Measurements from ENCODE around the gene ASB18. TPM values are rescaled to one million over a fixed set of nuclear protein-coding genes. Genes with fewer than 3 reads are reported as not detected.

The ASB18 gene
- total RNA-seq, 1 donor from 2014 or later = not detected

- no peaks in the 10 kb centered on the region for H3K9me3 Mint-ChIP-seq
- no peaks in the 10 kb centered on the region for H3K4me1 Mint-ChIP-seq
- H3K9me3 ChIP-seq (ENCODE audit: low read depth) = no peaks in the 10 kb centered on the region
Measured at GRCh38 chr2:236217926-236218325, 46.3 kb downstream of the ASB18 start.

GRCh38 chr2:236216711-236217110 is 47.5 kb downstream of the ASB18 start:
- no peaks in the 10 kb centered on the region for H3K9me3 ChIP-seq (ENCODE audit: low read depth)
- no peaks in the 10 kb centered on the region for H3K9me3 Mint-ChIP-seq

More at GRCh38 chr2:236217926-236218325, 46.3 kb downstream of the ASB18 start:
- H3K4me1 ChIP-seq = no peaks in the 10 kb centered on the region
- no peak overlapping the region for H3K27ac ChIP-seq
- no peak for TF ChIP-seq EZH2 (IDR thresholded peaks at IDR 0.05)
- TF ChIP-seq EZH2phosphoT487 (IDR thresholded peaks at IDR 0.05) = no peak
- TF ChIP-seq, protein P1, sequence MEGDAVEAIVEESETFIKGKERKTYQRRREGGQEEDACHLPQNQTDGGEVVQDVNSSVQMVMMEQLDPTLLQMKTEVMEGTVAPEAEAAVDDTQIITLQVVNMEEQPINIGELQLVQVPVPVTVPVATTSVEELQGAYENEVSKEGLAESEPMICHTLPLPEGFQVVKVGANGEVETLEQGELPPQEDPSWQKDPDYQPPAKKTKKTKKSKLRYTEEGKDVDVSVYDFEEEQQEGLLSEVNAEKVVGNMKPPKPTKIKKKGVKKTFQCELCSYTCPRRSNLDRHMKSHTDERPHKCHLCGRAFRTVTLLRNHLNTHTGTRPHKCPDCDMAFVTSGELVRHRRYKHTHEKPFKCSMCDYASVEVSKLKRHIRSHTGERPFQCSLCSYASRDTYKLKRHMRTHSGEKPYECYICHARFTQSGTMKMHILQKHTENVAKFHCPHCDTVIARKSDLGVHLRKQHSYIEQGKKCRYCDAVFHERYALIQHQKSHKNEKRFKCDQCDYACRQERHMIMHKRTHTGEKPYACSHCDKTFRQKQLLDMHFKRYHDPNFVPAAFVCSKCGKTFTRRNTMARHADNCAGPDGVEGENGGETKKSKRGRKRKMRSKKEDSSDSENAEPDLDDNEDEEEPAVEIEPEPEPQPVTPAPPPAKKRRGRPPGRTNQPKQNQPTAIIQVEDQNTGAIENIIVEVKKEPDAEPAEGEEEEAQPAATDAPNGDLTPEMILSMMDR (IDR thresholded peaks at IDR 0.05) = no peak
- no peak overlapping the region for H3K4me3 Mint-ChIP-seq
- H3K27me3 Mint-ChIP-seq (ENCODE audit: insufficient read depth, low read depth) = peaks cover 2% of the 10 kb centered on the region
- H3K36me3 Mint-ChIP-seq = peaks cover 8% of the 10 kb centered on the region
- H3K27me3 ChIP-seq = no peaks in the 10 kb centered on the region
- no peak overlapping the region for H3K4me2 ChIP-seq
- no peak overlapping the region for H2AFZ ChIP-seq (replicated peaks)
- H3K36me3 ChIP-seq = no peaks in the 10 kb centered on the region
- no peaks in the 10 kb centered on the region for H3F3A ChIP-seq (ENCODE audit: low read depth)
- no peaks in the 10 kb centered on the region for H3K79me2 ChIP-seq (ENCODE audit: low read depth)
- no peak overlapping the region for H3K4me3 ChIP-seq
- DNase-seq (ENCODE audit: low spot score) = no peak
- H3K27ac Mint-ChIP-seq = no peak overlapping the region
- no peaks in the 10 kb centered on the region for H4K20me1 ChIP-seq (ENCODE audit: low read depth)
- no peak overlapping the region for H3K9ac ChIP-seq

GRCh38 chr2:236215761-236216333 is 48.4 kb downstream of the ASB18 start:
- Histone ChIP-seq H3K4me1 (no peaks in the 10 kb centered on the region), H4K20me1 (ENCODE audit: low read depth) (no peaks in the 10 kb centered on the region), H3K4me3 (no peak overlapping the region), H2AFZ (replicated peaks) (no peak overlapping the region), H3K36me3 (no peaks in the 10 kb centered on the region), H3K9ac (no peak overlapping the region), H3K9me3 (ENCODE audit: low read depth) (no peaks in the 10 kb centered on the region), H3F3A (ENCODE audit: low read depth) (no peaks in the 10 kb centered on the region), H3K27ac (no peak overlapping the region), H3K27me3 (no peaks in the 10 kb centered on the region), H3K4me2 (no peak overlapping the region), H3K79me2 (ENCODE audit: low read depth) (no peaks in the 10 kb centered on the region)
- Mint-ChIP-seq H3K27me3 (ENCODE audit: insufficient read depth, low read depth) (peaks cover 2% of the 10 kb centered on the region), H3K9me3 (no peaks in the 10 kb centered on the region), H3K4me3 (no peak overlapping the region), H3K4me1 (peaks cover 10% of the 10 kb centered on the region), H3K27ac (no peak overlapping the region), H3K36me3 (peaks cover 2% of the 10 kb centered on the region)
- DNase-seq (ENCODE audit: low spot score) = no peak
- TF ChIP-seq EZH2phosphoT487 (IDR thresholded peaks at IDR 0.05) (no peak), EZH2 (IDR thresholded peaks at IDR 0.05) (no peak)
- TF ChIP-seq, protein P1 (IDR thresholded peaks at IDR 0.05) = no peak

More at GRCh38 chr2:236216711-236217110, 47.5 kb downstream of the ASB18 start:
- no peak overlapping the region for H3K4me3 ChIP-seq
- no peaks in the 10 kb centered on the region for H3K27me3 ChIP-seq
- no peaks in the 10 kb centered on the region for H4K20me1 ChIP-seq (ENCODE audit: low read depth)
- peaks cover 7% of the 10 kb centered on the region for H3K36me3 Mint-ChIP-seq
- no peak overlapping the region for H3K9ac ChIP-seq
- H3K27me3 Mint-ChIP-seq (ENCODE audit: insufficient read depth, low read depth) = peaks cover 2% of the 10 kb centered on the region
- H3K4me1 ChIP-seq = no peaks in the 10 kb centered on the region
- peaks cover 1% of the 10 kb centered on the region for H3K4me1 Mint-ChIP-seq
- no peaks in the 10 kb centered on the region for H3F3A ChIP-seq (ENCODE audit: low read depth)
- no peaks in the 10 kb centered on the region for H3K79me2 ChIP-seq (ENCODE audit: low read depth)
- no peak overlapping the region for H3K27ac ChIP-seq
- no peaks in the 10 kb centered on the region for H3K36me3 ChIP-seq
- no peak overlapping the region for H3K4me3 Mint-ChIP-seq
- H2AFZ ChIP-seq (replicated peaks) = no peak overlapping the region
- DNase-seq (ENCODE audit: low spot score) = no peak
- H3K4me2 ChIP-seq = no peak overlapping the region
- TF ChIP-seq, protein P1 (IDR thresholded peaks at IDR 0.05) = no peak
- TF ChIP-seq EZH2phosphoT487 (IDR thresholded peaks at IDR 0.05) (no peak), EZH2 (IDR thresholded peaks at IDR 0.05) (no peak)
- no peak overlapping the region for H3K27ac Mint-ChIP-seq

Measured in neural progenitor cell (in vitro differentiated cells).